ENCODE results near the gene TTC21B. TPM values are rescaled to one million over a fixed set of nuclear protein-coding genes. Genes with fewer than 3 reads are reported as not detected.

The TTC21B gene
- total RNA-seq, 1 experiment from 2014 or later = 22.1 TPM

- DNase-seq = no peak
- Histone ChIP-seq H3K27me3 (ENCODE audit: control insufficient read depth, insufficient read depth, low read length) (no peaks in the 10 kb centered on the region), H3K4me3 (ENCODE audit: insufficient read depth, low read depth, low read length) (peak overlapping the region; percentile 71), H3K36me3 (replicated peaks; ENCODE audit: control insufficient read depth, insufficient read depth, low read length) (no peaks in the 10 kb centered on the region; the same call in 1 of the 2 replicates)
Measured at GRCh38 chr2:165952741-165953211, 800 bp downstream of the TTC21B start.

GRCh38 chr2:165952085-165952484 is 1.5 kb downstream of the TTC21B start:
- no peak for DNase-seq
- Histone ChIP-seq H3K4me3 (ENCODE audit: insufficient read depth, low read depth, low read length) (no peak overlapping the region), H3K36me3 (replicated peaks; ENCODE audit: control insufficient read depth, insufficient read depth, low read length) (no peaks in the 10 kb centered on the region; the same call in none of the 2 replicates)

GRCh38 chr2:165950438-165950837 is 3.1 kb downstream of the TTC21B start:
- Histone ChIP-seq H3K4me3 (ENCODE audit: insufficient read depth, low read depth, low read length) (no peak overlapping the region), H3K36me3 (replicated peaks; ENCODE audit: control insufficient read depth, insufficient read depth, low read length) (no peaks in the 10 kb centered on the region; the same call in none of the 2 replicates), H3K27me3 (ENCODE audit: control insufficient read depth, insufficient read depth, low read length) (no peaks in the 10 kb centered on the region)
- DNase-seq = no peak

More at GRCh38 chr2:165952085-165952484, 1.5 kb downstream of the TTC21B start:
- H3K27me3 ChIP-seq (ENCODE audit: control insufficient read depth, insufficient read depth, low read length) = no peaks in the 10 kb centered on the region

DNA sequence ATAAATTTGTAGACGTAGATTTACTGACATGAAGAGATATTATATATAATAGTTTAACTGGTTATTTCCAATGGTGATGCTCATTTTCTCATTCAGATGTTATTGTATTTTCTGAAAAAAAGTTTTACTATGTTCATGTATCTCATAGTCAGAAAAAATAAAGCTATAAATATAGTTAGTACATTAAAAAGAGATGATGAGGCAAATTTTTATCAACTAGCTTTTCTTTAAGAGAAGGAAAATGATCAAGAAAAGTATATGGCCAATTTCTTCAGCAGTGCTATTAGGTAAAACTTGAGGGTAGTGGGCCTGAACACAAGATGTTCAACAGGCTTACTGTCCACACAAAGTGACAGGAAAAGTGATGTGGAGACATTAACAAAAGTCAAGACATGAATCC is 11.7 kb downstream of the TTC21B start:
- Histone ChIP-seq H3K36me3 (replicated peaks; ENCODE audit: control insufficient read depth, insufficient read depth, low read length) (peaks cover 6% of the 10 kb centered on the region), H3K4me3 (ENCODE audit: insufficient read depth, low read depth, low read length) (no peak overlapping the region), H3K27me3 (ENCODE audit: control insufficient read depth, insufficient read depth, low read length) (no peaks in the 10 kb centered on the region)
- no peak for DNase-seq

DNA sequence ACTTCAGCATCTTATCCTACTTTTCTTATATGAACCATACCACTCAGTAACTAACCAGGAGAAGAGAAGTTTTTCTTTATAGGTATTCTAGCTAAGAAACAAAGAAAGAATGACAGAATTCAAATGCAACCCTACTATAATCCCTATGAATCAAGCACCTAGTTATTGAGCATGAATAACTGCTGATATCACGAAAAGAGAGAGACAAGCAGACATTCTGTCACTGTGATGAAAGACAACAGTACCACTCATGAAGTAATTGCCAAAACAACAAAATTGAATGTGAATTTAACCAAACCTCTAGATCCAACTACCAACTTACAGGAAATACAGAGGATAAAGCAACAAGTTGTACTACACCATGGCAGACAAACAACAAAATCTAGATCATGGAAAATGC is 15.3 kb downstream of the TTC21B start:
- H3K27me3 ChIP-seq (ENCODE audit: control insufficient read depth, insufficient read depth, low read length) = no peaks in the 10 kb centered on the region
- peaks cover 6% of the 10 kb centered on the region for H3K36me3 ChIP-seq (replicated peaks; ENCODE audit: control insufficient read depth, insufficient read depth, low read length)
- H3K4me3 ChIP-seq (ENCODE audit: insufficient read depth, low read depth, low read length) = no peak overlapping the region
- no peak for DNase-seq

DNA sequence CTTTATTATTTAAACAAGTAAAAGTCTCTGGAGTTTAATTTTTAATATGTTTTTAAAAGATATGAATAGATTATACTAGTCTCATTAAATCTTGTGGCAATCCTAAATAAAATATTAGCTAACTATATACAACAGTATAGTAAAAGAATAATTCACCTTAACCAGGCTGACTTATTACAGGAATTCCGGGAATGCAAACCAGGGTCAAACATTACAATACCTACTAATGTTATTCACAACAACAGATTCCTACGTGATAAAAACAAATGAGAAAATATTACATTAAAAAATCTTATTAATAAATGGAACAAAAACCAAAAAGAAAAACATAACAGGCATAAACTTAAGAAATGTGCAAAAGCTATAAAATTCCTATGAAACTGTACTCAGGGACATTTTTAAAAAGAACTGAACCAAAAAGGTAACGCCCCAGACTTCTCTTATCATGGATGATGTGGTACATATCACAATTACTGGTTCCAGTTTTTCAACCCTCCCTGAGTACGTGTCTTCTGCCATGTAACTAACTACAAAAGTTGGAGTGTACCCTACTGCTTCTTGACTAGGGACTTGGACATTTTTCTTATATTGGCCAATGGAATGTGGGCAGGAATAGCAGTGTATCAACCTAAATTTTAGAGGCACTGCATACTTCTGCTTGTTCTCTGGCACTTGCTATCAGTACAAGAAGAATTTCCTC is 20.2 kb downstream of the TTC21B start:
- H3K36me3 ChIP-seq (replicated peaks; ENCODE audit: control insufficient read depth, insufficient read depth, low read length) = no peaks in the 10 kb centered on the region; the same call in none of the 2 replicates
- DNase-seq = no peak
- no peaks in the 10 kb centered on the region for H3K27me3 ChIP-seq (ENCODE audit: control insufficient read depth, insufficient read depth, low read length)
- no peak overlapping the region for H3K4me3 ChIP-seq (ENCODE audit: insufficient read depth, low read depth, low read length)

- DNase-seq = no peak
- no peak overlapping the region for H3K4me3 ChIP-seq (ENCODE audit: insufficient read depth, low read depth, low read length)
- peaks cover 2% of the 10 kb centered on the region for H3K36me3 ChIP-seq (replicated peaks; ENCODE audit: control insufficient read depth, insufficient read depth, low read length)
- H3K27me3 ChIP-seq (ENCODE audit: control insufficient read depth, insufficient read depth, low read length) = no peaks in the 10 kb centered on the region
Measured at GRCh38 chr2:165927774-165928173, 25.8 kb downstream of the TTC21B start.

GRCh38 chr2:165927353-165927752 is 26.2 kb downstream of the TTC21B start:
- H3K36me3 ChIP-seq (replicated peaks; ENCODE audit: control insufficient read depth, insufficient read depth, low read length) = peaks cover 2% of the 10 kb centered on the region

GRCh38 chr2:165924946-165925345 is 28.6 kb downstream of the TTC21B start:
- Histone ChIP-seq H3K4me3 (ENCODE audit: insufficient read depth, low read depth, low read length) (no peak overlapping the region), H3K27me3 (ENCODE audit: control insufficient read depth, insufficient read depth, low read length) (no peaks in the 10 kb centered on the region), H3K36me3 (replicated peaks; ENCODE audit: control insufficient read depth, insufficient read depth, low read length) (peaks cover 2% of the 10 kb centered on the region)
- no peak for DNase-seq

More at GRCh38 chr2:165927353-165927752, 26.2 kb downstream of the TTC21B start:
- Histone ChIP-seq H3K27me3 (ENCODE audit: control insufficient read depth, insufficient read depth, low read length) (no peaks in the 10 kb centered on the region), H3K4me3 (ENCODE audit: insufficient read depth, low read depth, low read length) (no peak overlapping the region)
- no peak for DNase-seq

- Histone ChIP-seq H3K27me3 (ENCODE audit: control insufficient read depth, insufficient read depth, low read length) (no peaks in the 10 kb centered on the region), H3K4me3 (ENCODE audit: insufficient read depth, low read depth, low read length) (no peak overlapping the region), H3K36me3 (replicated peaks; ENCODE audit: control insufficient read depth, insufficient read depth, low read length) (peaks cover 1% of the 10 kb centered on the region; the same call in 1 of the 2 replicates)
- no peak for DNase-seq
Measured at GRCh38 chr2:165920748-165921147, 32.8 kb downstream of the TTC21B start.

DNA sequence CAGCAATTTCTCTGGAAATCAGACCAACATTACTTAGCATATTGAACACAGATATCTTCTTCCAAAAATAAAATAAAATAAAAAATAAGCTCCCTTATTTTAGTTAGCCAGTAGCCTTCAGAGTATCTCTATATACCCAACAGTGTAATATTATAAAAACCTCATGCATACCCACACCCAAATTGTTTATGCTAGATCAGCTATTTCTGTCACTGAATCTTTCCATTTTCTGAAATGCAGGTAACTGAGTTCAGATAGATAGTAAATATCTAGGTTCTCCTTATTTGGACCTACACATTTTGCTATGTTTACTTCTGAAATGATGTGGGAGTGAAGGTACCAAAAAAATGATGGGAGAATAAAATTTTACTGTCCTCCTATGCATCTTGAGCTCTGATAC is 39.9 kb downstream of the TTC21B start:
- Histone ChIP-seq H3K27me3 (ENCODE audit: control insufficient read depth, insufficient read depth, low read length) (no peaks in the 10 kb centered on the region), H3K4me3 (ENCODE audit: insufficient read depth, low read depth, low read length) (no peak overlapping the region), H3K36me3 (replicated peaks; ENCODE audit: control insufficient read depth, insufficient read depth, low read length) (peaks cover 3% of the 10 kb centered on the region)
- DNase-seq = no peak

- Histone ChIP-seq H3K4me3 (ENCODE audit: insufficient read depth, low read depth, low read length) (no peak overlapping the region), H3K27me3 (ENCODE audit: control insufficient read depth, insufficient read depth, low read length) (no peaks in the 10 kb centered on the region), H3K36me3 (replicated peaks; ENCODE audit: control insufficient read depth, insufficient read depth, low read length) (peaks cover 2% of the 10 kb centered on the region)
- DNase-seq = no peak
Measured at GRCh38 chr2:165911981-165912380, 41.6 kb downstream of the TTC21B start.

- Histone ChIP-seq H3K27me3 (ENCODE audit: control insufficient read depth, insufficient read depth, low read length) (no peaks in the 10 kb centered on the region), H3K36me3 (replicated peaks; ENCODE audit: control insufficient read depth, insufficient read depth, low read length) (peaks cover 2% of the 10 kb centered on the region), H3K4me3 (ENCODE audit: insufficient read depth, low read depth, low read length) (no peak overlapping the region)
- DNase-seq = no peak
Measured at GRCh38 chr2:165911231-165911630, 42.3 kb downstream of the TTC21B start.

DNA sequence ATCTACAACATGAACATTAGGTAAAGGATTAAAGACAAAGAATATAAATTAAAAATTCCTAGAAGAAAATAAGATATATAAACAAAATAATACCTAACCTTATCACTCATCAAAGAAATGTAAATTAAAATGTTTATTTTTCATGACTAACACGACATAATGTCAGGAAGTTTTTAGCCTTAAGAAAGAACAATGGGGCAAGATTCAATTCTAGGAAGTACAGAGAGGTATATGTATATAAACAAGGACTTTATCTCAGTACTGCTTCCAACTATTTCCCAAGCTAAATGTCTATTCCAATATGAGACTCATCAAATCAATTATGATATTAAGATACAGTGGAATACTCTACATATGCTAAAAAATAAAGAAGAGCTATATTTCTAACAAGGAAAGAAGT is 44.1 kb downstream of the TTC21B start:
- Histone ChIP-seq H3K4me3 (ENCODE audit: insufficient read depth, low read depth, low read length) (no peak overlapping the region), H3K27me3 (ENCODE audit: control insufficient read depth, insufficient read depth, low read length) (no peaks in the 10 kb centered on the region), H3K36me3 (replicated peaks; ENCODE audit: control insufficient read depth, insufficient read depth, low read length) (no peaks in the 10 kb centered on the region; the same call in none of the 2 replicates)
- no peak for DNase-seq

DNA sequence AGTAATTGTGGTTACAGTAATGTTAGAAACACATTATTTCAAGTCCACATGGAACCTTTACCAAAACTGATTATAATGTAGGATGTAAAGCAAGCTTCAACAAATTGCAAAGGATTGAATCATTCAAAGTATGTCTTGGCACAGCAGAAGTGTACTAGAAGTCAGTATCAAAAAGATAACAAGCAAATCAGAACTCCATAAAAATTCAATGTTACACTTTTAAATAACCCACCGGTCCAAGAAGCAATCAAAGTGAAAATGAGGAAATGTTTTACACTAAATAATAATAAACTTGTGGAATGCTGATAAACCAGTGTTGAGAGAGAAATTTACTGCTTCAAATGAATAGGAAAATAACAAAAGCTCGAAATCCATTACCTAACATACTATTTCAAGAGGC is 47.7 kb downstream of the TTC21B start:
- Histone ChIP-seq H3K4me3 (ENCODE audit: insufficient read depth, low read depth, low read length) (no peak overlapping the region), H3K36me3 (replicated peaks; ENCODE audit: control insufficient read depth, insufficient read depth, low read length) (no peaks in the 10 kb centered on the region)
- no peak for DNase-seq

More for the DNA sequence above, 47.7 kb downstream of the TTC21B start:
- no peaks in the 10 kb centered on the region for H3K27me3 ChIP-seq (ENCODE audit: control insufficient read depth, insufficient read depth, low read length)

Data from H7 (cell line).